DND-41 (cell line): ENCODE results near the gene ITPR1.

ENCODE experiments used
- EZH2 ChIP-seq: IDR thresholded peaks from 3 replicates; pipeline ENCODE4 v1.6.1; 2012; ENCODE audit warnings: borderline replicate concordance, low read depth, mild to moderate bottlenecking, moderate library complexity, low read length, inconsistent platforms; ENCODE audit not compliant: severe bottlenecking
- TF ChIP-seq, protein P1 (sequence below): IDR thresholded peaks from 2 replicates; pipeline ENCODE4 v1.5.1; 2012; ENCODE audit warnings: borderline replicate concordance, low read length, moderate library complexity, mild to moderate bottlenecking; ENCODE audit not compliant: poor library complexity, severe bottlenecking; ENCODE audit errors: extremely low read depth

DNA sequence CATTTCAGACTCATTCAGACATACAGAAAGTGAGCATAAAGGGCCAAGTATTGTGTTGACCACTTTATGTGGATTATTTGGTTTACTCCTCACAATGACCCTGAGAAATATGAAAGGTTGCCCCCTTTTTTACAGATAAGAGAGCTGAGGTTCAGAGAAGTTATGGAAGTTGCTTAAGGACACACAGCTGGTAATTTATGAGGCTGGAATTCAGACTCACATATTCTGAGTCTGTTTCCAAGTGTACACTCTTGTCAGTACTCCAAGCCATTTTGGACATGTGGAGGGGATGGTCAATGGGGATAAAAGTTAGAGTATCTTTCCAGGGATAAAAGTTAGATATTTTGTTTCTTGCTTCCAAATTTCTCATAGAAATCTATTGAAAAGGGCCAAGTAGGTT, 15.9 kb downstream of the ITPR1 start:
- TF ChIP-seq, protein P1, sequence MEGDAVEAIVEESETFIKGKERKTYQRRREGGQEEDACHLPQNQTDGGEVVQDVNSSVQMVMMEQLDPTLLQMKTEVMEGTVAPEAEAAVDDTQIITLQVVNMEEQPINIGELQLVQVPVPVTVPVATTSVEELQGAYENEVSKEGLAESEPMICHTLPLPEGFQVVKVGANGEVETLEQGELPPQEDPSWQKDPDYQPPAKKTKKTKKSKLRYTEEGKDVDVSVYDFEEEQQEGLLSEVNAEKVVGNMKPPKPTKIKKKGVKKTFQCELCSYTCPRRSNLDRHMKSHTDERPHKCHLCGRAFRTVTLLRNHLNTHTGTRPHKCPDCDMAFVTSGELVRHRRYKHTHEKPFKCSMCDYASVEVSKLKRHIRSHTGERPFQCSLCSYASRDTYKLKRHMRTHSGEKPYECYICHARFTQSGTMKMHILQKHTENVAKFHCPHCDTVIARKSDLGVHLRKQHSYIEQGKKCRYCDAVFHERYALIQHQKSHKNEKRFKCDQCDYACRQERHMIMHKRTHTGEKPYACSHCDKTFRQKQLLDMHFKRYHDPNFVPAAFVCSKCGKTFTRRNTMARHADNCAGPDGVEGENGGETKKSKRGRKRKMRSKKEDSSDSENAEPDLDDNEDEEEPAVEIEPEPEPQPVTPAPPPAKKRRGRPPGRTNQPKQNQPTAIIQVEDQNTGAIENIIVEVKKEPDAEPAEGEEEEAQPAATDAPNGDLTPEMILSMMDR: no peak
- TF ChIP-seq EZH2: no peak
